LoVo (cell line): ENCODE results near the gene PAX1.

ENCODE experiments used
- DNase-seq: peaks from one replicate; pipeline ENCODE4 v3.0.0-alpha.2; 2016; ENCODE audit warnings: low spot score

Gene PAX1

DNA sequence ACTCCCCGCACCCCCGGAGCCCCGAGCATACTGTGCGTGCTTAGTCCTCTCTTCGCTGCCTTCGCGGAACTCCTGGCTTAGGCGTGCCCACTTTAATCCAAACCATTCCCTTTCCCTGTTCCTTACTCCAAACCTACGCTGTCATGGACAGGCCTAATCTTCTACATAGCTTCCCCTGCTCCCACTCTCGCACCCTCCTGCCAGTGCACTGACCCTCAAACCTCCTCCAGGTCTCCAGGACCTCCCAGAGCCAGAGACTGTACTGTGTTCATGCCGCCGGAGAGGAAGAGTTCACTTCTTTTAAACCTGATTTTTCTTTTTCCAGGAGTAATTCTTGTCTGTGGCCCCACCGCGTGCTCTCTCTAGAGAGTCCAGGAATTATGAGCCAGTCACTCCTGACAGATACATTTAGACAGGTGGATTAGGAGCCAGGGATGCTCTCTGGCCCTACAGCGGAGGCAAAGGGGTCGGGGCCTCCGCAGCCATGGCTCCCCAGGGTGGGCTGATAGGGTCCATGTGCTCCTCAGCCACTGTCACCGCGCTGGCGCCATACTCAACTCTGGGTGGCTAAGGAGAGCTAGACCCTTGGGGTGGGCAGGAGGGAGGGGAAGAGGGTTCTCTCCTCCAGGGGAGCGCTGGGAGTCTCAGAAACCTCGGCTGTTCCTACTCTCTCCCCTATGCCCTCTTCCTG is 1.6 kb upstream of the PAX1 start:
- DNase-seq: no peak

DNA sequence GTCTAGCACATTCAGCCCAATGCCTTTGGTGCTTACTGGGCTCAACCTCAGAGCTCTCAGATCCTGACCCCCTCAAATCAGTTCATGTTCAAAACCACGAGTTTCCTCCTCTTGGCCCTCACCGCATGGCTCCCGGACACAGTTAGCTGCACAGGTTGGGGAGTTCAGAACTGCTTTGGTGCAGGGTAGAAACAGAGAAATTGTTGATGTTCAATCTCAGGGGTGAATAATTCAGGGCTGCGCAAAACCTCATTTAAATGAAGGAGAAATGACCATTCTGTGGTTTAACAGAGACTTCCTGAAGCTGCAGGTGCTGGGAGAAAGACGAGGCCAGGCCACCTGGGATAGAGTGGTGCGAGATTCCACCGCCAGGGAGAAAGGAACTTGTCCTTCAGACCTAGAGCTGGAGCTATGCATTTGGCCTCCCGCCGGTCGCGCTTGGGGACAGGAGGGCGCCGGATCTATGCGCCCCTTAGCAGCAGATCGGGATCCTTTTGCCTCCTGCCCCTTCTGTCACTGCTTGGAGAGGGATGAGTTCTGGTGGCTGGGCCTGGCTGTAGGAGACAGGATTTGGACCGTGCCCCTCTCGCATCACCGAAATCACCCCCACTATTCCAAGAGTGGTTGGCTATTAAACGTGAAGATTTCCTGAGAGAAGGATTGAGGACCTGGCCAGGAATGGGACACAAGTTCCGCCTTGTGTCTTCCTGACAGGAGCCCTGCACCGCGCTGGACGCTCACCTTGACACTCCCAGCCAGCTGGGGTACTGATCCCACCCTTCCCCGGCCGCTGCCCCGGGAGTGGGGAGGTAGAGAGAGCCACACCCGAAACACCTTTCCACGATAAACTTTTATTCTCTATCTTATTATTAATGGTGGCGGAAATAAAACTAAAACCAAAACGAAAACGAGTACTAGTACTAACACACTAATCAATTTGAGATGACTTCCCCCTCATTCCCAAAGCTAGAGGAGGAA is 767 bp upstream of the PAX1 start:
- DNase-seq: no peak

DNA sequence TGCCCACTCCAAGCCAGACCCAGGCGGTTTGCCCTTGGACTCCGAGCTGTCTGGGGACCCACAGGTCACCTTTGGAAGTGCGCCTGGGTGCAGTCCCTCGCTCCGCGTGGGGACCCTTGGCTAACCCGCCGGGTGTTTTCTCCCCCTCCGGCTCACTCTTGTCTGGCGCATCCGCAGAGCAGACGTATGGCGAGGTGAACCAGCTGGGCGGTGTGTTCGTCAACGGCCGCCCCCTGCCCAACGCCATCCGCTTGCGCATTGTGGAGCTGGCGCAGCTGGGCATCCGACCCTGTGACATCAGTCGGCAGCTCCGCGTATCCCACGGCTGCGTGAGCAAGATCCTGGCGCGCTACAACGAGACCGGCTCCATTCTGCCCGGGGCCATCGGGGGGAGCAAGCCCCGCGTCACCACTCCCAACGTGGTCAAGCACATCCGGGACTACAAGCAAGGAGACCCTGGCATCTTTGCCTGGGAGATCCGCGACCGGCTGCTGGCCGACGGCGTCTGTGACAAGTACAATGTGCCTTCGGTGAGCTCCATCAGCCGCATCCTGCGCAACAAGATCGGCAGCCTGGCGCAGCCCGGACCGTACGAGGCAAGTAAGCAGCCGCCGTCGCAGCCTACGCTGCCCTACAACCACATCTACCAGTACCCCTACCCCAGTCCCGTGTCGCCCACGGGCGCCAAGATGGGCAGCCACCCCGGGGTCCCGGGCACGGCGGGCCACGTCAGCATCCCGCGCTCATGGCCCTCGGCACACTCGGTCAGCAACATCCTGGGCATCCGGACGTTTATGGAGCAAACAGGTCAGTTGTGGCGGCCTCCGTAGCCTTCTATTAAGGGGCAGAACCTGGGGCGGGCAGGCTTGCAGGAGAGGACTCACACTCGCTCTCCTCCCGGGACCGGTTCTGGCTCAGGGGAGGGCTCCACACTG is 1.1 kb downstream of the PAX1 start:
- DNase-seq: no peak

DNA sequence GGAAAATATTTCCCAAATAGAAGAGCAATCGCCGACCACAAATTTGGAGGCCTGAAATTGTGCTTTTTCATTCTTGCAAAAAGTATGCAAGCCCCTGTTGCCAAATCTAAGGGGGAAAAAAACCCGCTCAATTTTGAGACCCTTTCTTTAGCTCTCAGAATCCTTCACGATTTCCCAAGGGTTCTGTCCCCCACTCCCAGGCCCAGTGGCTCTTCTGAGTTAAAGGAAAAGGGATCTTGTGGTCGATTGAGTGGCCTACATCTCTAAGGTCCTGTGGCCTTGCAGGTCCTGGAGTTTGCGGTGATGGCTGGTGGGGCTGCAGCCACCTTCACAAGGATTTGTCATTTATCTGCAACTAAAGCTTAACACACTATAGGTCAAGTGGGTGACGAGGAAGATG is 1.8 kb downstream of the PAX1 start:
- DNase-seq: no peak

DNA sequence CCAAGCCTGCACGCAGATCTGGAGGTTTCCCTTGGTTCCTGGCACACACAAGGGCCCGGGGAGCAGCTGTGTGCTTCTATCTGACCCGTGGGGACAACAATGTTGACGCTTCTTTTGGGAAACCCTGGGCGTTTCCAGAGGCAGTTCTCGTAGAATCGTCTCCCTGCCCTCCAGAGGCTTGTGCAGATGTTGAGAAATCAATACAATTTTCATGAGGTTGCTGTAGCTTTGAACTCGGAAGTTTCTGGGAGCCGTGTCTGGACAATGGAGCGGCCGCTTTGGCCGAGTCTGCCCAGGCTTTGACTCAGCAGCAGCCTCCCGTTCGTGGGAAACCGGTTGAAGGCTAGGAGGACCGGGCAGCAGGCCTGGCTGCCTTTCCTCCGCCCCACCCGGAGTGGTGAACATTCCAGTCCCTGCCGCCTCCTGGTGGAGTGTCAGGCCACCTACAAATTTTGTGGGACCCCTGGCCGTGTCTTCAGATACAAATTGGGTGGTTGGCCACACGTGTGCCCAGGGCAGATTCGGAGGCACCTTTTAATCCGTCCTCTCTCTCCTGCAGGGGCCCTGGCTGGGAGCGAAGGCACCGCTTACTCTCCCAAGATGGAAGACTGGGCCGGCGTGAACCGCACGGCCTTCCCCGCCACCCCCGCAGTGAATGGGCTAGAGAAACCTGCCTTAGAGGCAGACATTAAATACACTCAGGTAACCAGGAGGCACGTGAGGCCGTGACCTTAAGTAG is 2.7 kb downstream of the PAX1 start:
- no peak for DNase-seq

DNA sequence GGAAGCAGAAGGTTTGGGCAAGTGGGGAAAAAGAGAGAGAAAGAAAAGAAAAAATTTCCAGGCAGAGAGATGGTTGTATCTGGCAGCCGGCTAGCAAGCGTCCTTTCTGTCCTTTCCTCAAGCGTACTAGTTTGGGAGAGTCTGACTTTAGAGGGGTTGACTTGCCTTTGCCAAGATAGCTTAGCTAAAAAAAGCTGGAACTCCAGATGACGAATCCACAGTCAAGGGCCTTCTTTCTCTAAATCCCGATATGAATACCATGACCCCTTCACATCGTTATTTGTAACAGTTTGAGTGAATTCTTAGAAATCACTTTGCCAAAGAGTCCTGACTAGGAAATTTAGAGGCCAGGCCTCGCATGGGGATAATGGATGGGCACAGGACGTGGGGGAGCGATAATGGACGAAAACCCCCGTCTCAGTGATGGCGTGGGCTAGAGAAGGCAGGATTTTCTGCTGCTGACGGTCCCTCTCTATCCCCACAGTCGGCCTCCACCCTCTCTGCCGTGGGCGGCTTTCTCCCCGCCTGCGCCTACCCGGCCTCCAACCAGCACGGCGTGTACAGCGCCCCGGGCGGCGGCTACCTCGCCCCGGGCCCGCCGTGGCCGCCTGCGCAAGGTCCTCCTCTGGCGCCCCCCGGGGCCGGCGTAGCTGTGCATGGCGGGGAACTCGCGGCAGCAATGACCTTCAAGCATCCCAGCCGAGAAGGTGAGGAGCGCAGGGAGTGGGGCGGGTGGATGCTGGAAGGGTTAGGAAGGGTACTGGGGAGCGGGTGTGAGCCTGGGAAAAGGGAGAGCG is 3.5 kb downstream of the PAX1 start:
- no peak for DNase-seq

DNA sequence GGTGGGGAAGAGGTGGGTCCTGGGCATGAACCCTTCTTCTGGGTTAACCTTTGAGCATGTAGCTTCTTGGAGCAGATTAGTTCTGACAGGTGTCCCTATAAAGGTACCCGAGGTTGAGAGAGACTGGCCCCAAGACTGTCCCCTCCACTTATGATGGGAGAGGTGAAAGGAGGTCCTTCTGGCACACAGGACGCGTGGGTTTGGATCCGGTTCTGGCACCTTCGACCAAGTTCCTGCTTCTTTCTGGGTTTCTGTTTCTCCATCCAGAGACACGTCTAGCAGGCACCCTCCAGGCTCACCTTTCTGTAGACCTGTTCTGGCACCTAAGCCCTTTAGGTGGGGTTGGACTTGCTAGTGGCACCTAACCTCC is 4.1 kb downstream of the PAX1 start:
- DNase-seq: no peak

DNA sequence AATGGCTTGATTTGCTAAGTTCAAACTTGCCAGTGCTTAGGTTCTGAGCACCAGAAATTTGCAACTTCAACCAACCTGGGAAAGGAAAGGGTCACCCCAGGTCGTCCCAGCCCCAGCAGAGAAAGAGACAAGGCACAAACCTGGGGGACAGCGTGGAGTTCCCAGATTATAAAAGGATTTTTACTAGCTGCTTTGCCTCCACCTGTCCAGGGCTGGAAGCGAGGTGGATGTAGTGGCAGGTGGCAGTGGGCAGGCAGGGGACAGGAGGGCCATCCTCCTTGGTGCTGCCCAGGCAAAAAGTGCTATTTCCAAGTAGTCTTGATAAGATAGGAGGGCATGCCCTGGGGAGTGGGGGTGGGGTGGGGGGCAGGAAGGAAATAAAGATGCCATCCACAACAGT is 4.9 kb downstream of the PAX1 start:
- no peak for DNase-seq

DNA sequence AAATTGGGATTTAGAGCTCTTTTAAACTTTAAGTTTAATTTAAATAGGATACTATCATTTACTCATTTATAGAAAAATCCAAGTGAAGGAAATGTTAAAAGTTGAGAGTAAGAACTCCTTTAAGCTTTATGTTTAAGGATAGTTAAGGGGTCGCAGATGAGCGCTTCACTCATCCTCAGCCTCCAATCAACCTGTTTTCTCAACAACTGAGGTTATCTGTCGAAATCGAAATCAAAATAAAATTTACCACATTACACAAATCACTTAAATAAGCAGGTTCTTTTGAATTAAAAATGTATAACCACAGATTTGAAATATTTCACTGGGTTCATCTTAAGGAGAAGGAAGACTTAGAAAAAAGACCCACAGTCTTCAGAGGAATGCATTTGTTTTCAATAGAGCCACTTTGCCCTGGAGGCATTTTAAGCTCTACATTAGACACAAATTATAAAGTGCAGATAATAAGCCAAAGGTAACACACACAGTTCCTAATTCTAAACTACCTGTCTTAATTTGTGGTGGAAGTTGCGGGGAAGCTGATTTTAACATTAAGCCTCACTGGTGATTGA is 5.5 kb downstream of the PAX1 start:
- DNase-seq: no peak

DNA sequence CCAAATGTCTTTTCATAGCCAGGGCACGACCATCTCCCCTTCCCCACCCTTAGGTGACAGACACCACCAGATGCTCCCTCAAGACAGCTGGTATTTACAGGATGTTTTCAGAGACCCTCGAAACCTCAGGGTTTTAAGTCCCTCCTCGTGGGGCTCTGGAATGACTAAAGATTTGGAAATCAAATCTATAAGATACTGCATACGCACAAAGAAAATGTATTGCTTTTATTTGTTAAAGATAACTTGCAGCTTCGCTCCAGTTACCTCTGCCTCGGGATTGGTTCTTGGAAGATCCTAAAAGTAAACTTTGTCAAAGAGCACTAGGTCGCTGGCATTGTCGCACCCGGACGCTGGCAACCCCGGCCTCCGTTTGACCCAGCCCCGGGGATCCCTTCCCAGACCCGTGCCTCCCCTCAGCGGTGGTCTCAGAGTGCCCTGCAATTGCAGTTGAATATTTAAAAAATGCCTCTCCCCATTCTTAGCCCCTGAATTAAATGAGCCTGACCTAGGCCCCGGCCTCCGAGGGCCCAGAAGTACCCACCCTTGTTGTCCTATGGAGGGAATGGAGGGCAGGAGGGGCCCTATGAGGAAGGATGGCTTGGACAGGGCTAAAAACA is 7.1 kb downstream of the PAX1 start:
- no peak for DNase-seq

DNA sequence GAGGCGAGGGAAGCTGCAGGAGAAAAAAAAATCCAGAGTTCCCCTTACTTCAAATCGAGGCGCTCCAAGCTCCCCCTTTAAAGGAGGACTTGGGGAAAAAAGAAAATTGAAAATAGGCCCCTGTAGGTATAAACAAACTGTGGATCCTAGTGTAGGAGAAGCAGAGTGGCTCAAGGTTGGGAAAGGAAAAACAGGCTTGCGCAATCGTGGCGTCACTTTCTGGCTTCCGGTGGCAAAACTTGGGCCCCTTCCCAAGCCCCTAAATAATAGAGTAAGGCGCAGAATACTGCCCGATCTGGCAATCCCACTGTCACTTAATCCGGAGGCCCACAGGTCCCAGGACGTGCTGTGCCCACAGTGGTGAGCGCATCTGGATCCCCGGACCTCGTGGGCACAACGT is 8.0 kb downstream of the PAX1 start:
- no peak for DNase-seq

DNA sequence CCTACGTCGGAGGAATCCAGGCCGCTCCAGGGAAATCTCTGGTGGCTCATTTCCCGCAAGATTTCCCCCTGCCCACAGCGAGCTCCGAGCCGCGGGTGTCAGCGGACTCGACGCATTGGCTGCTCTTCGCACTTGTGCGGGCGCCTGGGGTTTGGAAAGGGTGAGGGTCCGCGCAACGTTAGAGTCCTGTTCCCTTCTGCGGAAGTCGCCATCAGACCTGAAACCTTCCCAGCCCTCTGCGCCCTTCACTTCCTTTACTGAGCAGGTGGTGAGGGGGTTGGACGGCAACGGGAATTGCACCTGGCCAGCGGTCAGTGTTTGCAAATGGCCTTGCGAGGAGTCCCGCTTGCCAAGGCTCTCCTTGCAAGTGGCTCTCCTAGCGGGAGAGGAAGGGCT is 8.4 kb downstream of the PAX1 start:
- no peak for DNase-seq

DNA sequence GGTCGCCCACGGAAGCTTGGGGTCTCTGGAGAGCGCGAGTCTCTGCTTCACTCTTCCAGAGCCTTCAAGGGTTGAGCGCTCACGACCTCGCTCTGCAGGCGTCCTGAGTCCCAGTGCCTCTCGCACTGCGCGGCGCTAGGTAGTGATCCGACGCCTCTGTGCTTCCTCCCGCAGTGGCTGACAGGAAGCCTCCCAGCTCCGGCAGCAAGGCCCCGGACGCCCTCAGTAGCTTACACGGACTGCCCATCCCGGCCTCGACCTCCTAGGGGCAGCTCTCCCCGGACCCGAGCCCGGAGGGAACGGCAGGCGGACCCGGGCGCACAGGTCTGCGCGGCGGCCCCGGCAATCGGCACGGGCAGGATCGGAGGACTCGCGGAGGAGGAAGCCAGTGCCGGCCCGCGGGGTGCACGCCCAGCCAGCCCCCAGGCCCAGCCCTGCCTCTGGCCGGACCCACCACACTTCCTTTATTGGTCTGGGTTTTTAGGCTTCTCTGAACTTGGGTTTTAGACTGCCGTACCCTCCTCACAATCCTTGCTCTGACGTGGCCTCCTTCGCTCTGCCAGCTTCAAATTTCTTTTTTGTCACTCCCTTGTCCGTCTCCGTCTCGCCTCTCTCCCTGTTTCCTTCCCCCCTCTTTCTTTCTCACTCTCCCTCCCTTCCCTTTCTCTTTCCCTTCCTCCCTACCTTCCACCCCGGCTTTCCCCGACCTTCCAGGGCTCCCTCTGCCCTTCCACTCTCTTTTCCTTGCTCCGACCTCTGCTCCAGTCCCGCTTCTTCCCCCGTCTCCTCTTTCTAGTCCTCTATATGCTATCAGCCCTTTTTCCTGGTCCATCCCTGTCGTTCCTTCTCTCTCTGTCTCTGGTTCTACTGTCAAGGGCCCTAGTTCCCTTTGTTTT is 9.1 kb downstream of the PAX1 start:
- DNase-seq: no peak

DNA sequence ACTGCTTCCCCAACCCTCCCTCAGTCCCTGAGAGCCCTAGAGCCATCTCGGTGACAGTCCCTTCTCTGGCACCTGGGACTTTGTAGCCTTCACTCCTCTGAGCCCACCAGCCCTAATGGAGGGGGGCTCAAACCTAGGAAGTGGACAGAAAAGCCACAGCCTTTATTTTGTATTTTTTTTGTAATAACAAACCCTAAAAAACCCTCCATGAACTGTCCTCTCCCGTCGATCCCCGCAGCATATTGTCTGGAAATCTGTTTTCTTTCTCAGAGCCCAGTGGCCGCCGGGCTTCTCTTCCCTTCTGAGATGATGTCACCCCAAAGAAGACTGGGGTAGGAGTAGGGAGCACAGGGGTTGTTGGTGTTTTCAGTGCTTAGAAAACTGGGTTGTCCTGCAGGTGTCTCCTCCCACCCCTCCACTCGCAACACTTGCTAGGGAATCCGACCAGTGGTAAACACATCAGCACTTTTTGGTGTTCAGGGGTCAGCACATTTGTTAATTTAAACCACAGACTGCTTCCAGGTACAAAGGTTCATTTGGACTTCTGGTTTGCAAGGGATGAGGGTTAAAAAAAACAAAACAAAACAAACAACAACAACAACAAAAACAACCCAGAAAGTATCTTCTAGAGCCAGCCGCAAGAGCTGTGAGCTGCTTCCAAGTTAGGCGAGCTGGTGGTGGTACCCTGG is 9.9 kb downstream of the PAX1 start:
- DNase-seq: no peak

DNA sequence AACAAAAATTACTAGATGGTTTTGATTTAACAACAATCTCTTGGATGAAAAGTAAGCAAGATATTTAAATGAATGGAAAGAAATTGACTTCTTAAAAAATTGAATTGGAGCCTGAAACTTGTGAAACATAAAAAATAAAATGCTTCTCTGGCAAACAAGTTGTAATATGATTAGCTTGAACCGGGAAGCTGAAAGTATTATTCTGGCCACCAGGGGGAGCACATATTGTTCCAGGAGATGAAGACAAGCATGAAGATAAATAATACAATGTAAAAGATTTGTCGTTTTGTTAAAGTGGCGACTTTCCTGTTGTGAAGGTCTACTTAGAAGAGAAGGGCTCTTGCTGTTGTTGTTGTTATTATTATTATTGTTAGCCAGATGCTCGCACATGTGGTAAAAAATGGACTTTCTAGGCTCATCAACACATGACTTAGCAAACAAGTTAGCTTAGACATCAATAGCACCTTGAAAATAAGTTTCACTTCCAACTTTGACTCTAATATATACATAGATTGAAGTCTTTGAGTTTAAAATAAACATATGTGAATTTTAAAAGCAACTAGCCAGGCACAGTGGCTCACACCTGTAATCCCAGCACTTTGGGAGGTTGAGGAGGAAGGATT is 14.2 kb downstream of the PAX1 start:
- DNase-seq: peak; percentile 56

DNA sequence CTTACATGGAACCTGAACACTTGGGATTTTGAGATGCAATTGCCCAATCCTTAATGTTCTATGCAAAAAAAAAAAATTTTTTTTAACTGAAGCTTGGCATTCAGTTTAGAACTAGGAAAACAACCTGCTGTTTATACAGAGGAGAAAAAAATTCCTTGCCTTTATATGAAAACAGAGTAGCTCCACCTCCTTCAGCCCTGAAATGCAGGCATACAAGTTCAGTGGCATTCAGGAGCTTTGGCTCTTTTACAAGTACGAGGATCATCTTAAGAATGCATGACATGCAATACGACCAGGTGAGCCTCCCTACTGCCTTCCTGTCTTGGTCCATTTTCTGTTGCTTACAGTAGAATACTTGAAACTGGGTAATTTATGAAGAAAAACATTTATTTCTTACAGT is 20.4 kb downstream of the PAX1 start:
- DNase-seq: no peak

DNA sequence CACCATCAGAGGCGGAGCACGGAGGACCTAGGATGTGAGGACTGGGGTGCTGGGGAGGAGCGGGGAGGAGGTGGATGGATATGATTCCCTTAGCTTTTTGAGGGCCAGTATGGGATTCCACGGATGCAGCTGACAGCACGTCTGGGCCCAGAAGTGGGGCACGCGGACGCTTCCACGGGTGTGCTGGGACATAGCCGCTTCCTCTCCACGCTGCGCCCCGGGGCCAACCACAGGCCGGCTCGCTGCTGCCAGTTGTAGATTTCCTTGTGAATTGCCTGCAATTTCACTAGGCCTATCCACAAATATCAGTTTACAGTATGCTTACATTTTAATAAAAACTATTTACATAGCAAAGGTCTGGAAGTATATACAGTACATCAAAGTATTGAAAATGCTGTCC is 23.9 kb downstream of the PAX1 start:
- DNase-seq: no peak

DNA sequence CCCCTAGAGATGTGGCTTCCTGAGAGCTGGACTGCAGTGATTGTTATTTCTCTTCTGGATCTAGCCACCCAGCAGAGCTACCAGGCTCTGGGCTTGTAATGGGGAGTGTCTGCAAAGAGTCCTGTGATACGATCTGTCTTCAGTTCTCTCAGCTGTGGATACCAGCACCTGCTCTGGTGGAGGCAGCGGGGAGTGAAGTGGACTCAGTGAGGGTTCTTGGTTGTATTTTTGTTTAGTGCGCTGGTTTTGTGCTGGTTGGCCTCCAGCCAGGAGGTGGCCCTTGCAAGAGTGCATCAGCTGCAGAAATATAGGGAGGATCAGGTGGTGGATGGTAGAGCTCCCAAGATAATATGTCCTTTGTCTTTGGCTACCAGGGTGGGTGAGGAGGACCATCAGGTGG is 33.7 kb downstream of the PAX1 start:
- no peak for DNase-seq
